Coronary artery (tissue), 2 donors: ENCODE results near the gene TICAM1.

Experiments used
- DNase-seq: peaks from one replicate; pipeline ENCODE4 v3.0.0-alpha.2; 2017; ENCODE audit warnings: low spot score
- H3K27ac ChIP-seq, 2 donors: fragments of 200-600 bp; sonication (generic); one replicate each; pipeline ENCODE4 v1.5.1; 2016 to 2019
- H3K4me3 ChIP-seq: fragments of 200-600 bp; sonication (generic); 2 replicates; pipeline ENCODE4 v1.5.1; 2016; ENCODE audit warnings: mild to moderate bottlenecking, moderate library complexity
- TF ChIP-seq, protein P1 (sequence below): fragments of 200-600 bp; sonication (generic); IDR thresholded peaks from one replicate; pipeline ENCODE4 v1.5.1; 2019; ENCODE audit warnings: antibody characterized with exemption

Gene TICAM1

DNA sequence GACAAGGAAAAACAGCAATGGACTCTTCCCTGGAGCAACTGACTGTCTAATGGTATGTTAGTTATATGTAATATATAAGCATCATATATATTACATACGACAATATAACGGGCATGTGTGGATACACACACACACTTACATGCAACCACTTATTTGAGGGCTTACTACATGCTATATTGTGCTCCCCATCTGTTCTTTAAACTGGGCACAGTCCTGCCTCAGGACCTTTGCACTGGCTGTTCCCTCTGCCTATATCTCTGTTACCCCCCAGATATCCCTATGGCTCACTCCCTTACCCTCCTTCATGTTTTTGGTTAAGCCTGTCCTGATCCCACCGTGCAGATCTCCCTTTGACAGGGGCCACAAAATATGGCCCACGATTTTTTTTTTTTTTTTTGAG lies 10.2 kb downstream of the TICAM1 start:
- DNase-seq = no peak
- TF ChIP-seq, protein P1, sequence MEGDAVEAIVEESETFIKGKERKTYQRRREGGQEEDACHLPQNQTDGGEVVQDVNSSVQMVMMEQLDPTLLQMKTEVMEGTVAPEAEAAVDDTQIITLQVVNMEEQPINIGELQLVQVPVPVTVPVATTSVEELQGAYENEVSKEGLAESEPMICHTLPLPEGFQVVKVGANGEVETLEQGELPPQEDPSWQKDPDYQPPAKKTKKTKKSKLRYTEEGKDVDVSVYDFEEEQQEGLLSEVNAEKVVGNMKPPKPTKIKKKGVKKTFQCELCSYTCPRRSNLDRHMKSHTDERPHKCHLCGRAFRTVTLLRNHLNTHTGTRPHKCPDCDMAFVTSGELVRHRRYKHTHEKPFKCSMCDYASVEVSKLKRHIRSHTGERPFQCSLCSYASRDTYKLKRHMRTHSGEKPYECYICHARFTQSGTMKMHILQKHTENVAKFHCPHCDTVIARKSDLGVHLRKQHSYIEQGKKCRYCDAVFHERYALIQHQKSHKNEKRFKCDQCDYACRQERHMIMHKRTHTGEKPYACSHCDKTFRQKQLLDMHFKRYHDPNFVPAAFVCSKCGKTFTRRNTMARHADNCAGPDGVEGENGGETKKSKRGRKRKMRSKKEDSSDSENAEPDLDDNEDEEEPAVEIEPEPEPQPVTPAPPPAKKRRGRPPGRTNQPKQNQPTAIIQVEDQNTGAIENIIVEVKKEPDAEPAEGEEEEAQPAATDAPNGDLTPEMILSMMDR = no peak
- H3K27ac ChIP-seq = no peak overlapping the region
- no peak overlapping the region for H3K4me3 ChIP-seq

DNA sequence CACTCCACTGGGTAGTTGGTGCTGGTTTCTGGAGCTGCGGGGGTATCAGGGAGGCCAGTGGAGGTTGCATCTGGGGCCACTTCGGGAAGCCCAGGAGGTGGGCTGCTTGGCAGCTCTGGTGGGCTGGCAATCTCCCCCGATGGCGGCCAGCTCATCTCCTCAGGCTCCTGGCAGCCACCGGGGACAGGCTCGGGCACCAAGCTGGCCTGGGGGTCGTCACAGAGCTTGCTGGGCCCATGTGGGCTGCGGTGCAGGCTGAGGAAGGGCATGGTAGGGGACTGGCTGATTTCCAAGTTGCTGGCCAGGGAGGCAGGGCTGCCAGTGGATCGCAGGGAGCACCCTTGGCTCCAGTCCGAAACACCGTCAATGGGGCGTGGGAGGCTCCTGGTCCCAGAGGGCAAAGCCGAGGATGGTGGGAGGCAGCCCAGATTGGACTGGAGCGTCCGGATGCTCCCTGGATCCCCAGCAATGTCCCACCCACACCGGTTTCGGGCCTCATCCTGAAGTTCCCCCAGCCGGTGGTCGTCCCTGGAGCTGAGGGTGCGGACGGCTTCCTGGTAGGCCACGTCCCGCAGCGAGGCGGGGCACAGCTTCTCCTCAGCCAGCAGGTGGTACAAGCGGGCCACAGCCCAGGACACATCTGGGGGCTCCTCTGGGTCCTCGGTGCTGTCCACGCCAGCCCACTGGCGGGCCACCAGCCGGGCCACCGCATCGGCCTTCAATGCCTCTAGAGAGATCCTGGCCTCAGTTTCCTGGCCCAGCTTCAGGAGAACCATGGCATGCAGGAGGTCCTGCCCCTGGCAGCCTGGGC lies 13.8 kb downstream of the TICAM1 start:
- TF ChIP-seq, protein P1 = no peak
- Histone ChIP-seq H3K27ac (no peak overlapping the region), H3K4me3 (no peak overlapping the region)
- DNase-seq = no peak

DNA sequence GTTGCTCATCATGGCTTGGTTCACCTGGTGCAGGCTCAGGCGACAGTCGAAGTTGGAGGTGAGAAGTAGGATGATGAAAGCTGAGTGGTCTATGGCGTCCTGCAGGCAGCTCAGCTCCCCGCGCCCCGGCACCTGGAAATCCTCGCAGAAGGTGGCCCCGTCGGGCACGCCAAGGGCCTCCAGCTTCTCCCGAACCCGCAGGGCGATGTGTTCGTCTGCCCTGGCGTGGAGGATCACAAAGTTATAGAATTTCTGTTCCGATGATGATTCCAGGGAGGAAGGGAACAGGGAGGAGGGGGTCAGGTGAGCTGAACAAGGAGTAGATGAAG lies 14.6 kb downstream of the TICAM1 start:
- TF ChIP-seq, protein P1 = no peak
- Histone ChIP-seq H3K4me3 (no peak overlapping the region), H3K27ac (no peak overlapping the region)
- DNase-seq = no peak

DNA sequence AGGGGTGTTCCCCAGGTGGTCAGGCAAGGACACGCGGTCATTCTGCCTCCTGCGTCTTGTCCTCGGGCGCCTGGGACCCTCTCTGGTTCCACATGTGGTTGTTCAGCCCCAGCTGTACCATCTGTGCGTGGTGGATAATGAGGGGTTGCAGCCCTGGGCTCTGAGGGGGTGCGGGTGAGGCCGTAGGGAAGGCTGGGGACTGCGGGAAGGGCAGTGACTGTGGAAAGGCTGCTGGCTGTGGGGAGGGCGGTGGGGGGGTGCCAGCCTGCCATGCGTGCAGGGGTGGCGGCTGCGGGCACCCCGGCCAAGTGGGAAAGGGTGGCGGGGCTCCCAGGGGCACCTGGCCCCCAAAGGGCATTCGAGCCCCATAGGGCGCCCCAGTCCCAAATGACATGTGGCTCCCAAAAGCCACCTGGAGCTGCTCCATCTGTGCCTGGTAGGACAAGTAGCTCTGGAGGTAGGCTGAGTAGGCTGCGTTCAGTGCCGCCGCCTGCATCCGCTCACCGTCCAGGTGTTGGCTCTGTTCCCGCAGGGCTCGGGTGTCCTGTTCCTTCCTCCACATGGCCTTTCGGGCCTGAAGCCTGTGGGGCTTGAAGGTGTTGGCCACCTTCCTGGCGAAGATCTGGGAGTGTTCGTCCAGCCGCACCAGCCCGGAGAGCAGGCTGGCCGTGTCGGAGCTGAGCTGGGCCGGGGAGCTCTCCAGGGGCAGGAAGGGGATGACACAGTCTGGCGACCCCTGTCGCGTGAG lies 15.1 kb downstream of the TICAM1 start:
- Histone ChIP-seq H3K27ac (peak overlapping the region in 1 of 2 donors; percentile 32), H3K4me3 (peak overlapping the region; percentile 59)
- no peak for DNase-seq
- TF ChIP-seq, protein P1 = no peak

DNA sequence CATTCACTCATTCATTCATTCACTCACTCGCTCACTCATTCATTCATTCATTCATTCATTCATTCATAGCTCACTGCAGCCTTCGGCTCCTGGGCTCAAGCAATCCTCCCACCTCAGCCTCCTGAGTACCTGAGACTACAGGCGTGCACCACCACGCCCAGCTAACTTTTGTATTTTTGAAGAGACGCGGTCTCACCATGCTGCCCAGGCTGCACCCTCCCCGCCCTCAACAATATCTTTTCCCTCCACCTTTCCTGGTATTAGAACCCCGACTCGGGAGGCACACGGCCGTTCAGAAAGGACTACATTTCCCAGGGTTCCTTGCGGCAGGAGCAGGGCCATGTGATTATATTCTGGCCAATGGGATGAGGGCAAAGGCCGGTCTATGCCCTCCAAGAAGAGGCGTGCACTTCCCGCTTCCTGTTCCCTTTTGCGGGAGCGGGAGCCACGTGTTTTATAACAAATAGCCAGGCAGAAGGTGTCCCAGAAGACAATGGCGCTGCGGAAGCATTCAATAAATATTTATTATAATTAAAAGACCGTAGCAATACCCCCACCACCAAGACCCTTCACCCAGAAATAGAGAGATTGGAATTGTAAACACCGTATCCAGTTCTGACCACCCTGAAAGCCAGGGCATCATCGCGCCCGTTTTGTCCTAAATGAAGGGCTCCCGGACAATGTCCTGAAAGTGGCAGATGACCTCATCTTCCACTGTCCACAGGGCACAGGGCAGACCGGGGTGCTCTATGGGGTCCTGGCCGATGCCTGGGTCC lies 15.9 kb downstream of the TICAM1 start:
- DNase-seq = peak; percentile 90
- TF ChIP-seq, protein P1 = no peak
- Histone ChIP-seq H3K27ac (peak overlapping the region in 1 of 2 donors; percentile 32), H3K4me3 (peak overlapping the region; percentile 59)

DNA sequence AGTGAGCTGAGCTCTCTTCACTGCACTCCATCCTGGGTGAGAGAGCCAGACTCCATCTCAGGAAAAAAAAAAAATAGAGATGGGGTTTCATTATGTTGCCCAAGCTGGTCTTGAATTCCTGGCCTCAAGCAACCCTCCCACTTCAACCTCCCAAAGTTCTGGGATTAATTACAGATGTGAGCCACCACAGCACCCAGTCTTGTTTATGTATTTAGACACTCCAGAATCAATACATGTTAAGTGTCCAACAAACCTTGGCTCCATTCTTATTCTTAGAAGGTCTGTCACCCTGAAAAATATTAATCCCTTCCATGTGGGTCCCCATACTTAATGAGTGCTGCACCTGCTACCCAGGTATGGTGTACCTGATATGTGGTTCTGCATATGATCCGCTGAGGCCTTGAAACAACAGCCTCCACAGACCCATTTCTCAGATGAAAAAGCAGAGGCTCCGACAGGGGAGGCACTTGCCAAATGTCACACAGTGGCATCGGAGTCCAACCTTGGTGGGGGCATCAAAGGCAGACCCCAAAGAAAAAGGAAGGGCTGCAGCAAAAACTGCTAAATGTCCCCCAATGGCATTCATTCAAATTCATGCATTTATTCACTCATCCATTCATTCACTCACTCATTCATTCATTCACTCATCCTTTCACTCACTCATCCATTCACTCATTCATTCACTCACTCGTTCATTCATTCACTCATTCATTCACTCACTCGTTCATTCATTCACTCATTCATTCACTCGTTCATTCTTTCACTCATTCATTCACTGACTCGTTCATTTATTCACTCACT lies 16.7 kb downstream of the TICAM1 start:
- TF ChIP-seq, protein P1 = no peak
- H3K4me3 ChIP-seq = peak overlapping the region; percentile 59
- DNase-seq = no peak
- no peak overlapping the region for H3K27ac ChIP-seq
